ENCODE measurements around the gene HMGCL.
"Not testable (repeated sequence)": the region's sequence is repeated elsewhere in the genome, so short reads cannot be mapped to it uniquely, and the experiment has no call there.

Gene HMGCL

GRCh38 chr1:23827717-23828116, 2.5 kb upstream of the HMGCL start:
- no peak for FAIRE-seq
- no peak for DNase-seq (ENCODE audit: insufficient read length, low spot score)

- not testable (repeated sequence) for DNase-seq (ENCODE audit: insufficient read length, low spot score); FAIRE-seq
Measured at GRCh38 chr1:23826590-23826989, 1.4 kb upstream of the HMGCL start.

GRCh38 chr1:23825762-23826522, 713 bp upstream of the HMGCL start:
- DNase-seq (ENCODE audit: insufficient read length, low spot score) (no peak), FAIRE-seq (no peak)

GRCh38 chr1:23824711-23825075, 536 bp downstream of the HMGCL start:
- DNase-seq (ENCODE audit: insufficient read length, low spot score) (no peak), FAIRE-seq (no peak)

- FAIRE-seq (no peak), DNase-seq (ENCODE audit: insufficient read length, low spot score) (no peak)
Measured at GRCh38 chr1:23823767-23824166, 1.5 kb downstream of the HMGCL start.

GRCh38 chr1:23817633-23818032, 7.6 kb downstream of the HMGCL start:
- no peak for FAIRE-seq
- no peak for DNase-seq (ENCODE audit: insufficient read length, low spot score)

GRCh38 chr1:23816906-23817305, 8.3 kb downstream of the HMGCL start:
- DNase-seq (ENCODE audit: insufficient read length, low spot score) (no peak), FAIRE-seq (no peak)

GRCh38 chr1:23816361-23816760, 8.9 kb downstream of the HMGCL start:
- FAIRE-seq (no peak), DNase-seq (ENCODE audit: insufficient read length, low spot score) (no peak)

- FAIRE-seq, result no peak
Measured at GRCh38 chr1:23814016-23814415, 11.2 kb downstream of the HMGCL start.

GRCh38 chr1:23810818-23811540, 14.2 kb downstream of the HMGCL start:
- peak; percentile 4 for FAIRE-seq
- no peak for DNase-seq (ENCODE audit: insufficient read length, low spot score)

More at GRCh38 chr1:23814016-23814415, 11.2 kb downstream of the HMGCL start:
- no peak for DNase-seq (ENCODE audit: insufficient read length, low spot score)

- DNase-seq (ENCODE audit: insufficient read length, low spot score) (peak; percentile 64), FAIRE-seq (no peak)
Measured at GRCh38 chr1:23809751-23810171, 15.5 kb downstream of the HMGCL start.

GRCh38 chr1:23807453-23807852, 17.8 kb downstream of the HMGCL start:
- FAIRE-seq, result no peak
- no peak for DNase-seq (ENCODE audit: insufficient read length, low spot score)

GRCh38 chr1:23806280-23806679, 18.9 kb downstream of the HMGCL start:
- DNase-seq (ENCODE audit: insufficient read length, low spot score) (no peak), FAIRE-seq (no peak)

- DNase-seq (ENCODE audit: insufficient read length, low spot score) (no peak), FAIRE-seq (no peak)
Measured at GRCh38 chr1:23805025-23805424, 20.2 kb downstream of the HMGCL start.

GRCh38 chr1:23804183-23804835, 20.9 kb downstream of the HMGCL start:
- DNase-seq (ENCODE audit: insufficient read length, low spot score), result no peak
- no peak for FAIRE-seq

- FAIRE-seq (no peak), DNase-seq (ENCODE audit: insufficient read length, low spot score) (no peak)
Measured at GRCh38 chr1:23803674-23804073, 21.6 kb downstream of the HMGCL start.

GRCh38 chr1:23802809-23803342, 22.4 kb downstream of the HMGCL start:
- not testable (repeated sequence) for FAIRE-seq; DNase-seq (ENCODE audit: insufficient read length, low spot score)

- FAIRE-seq (no peak), DNase-seq (ENCODE audit: insufficient read length, low spot score) (no peak)
Measured at GRCh38 chr1:23801876-23802275, 23.4 kb downstream of the HMGCL start.

- no peak for DNase-seq (ENCODE audit: insufficient read length, low spot score)
- FAIRE-seq, result no peak
Measured at GRCh38 chr1:23801338-23801748, 23.9 kb downstream of the HMGCL start.

- FAIRE-seq (peak; percentile 87), DNase-seq (ENCODE audit: insufficient read length, low spot score) (peak; percentile 89)
Measured at GRCh38 chr1:23800400-23801337, 24.6 kb downstream of the HMGCL start, which contains the start of gene GALE. TSS of gene GALE (minus strand) at chr1:23800754. CDS start at chr1:23799007, 1,747 bp downstream.

All from HTR-8/SVneo (cell line).